GM12874 (cell line): ENCODE measurements around the gene ADAMTS6.

ENCODE experiments used
- CTCF ChIP-seq: IDR thresholded peaks from 2 replicates; pipeline ENCODE4 v1.5.1; 2011; ENCODE audit warnings: low read depth, mild to moderate bottlenecking, control low read depth, low read length, moderate library complexity; ENCODE audit not compliant: insufficient read depth

The ADAMTS6 gene

GRCh38 chr5:65120371-65120967, 361.3 kb downstream of the ADAMTS6 start:
- no peak for TF ChIP-seq CTCF

GRCh38 chr5:65117525-65117924, 364.2 kb downstream of the ADAMTS6 start:
- no peak for TF ChIP-seq CTCF

GRCh38 chr5:65113771-65114170, 367.9 kb downstream of the ADAMTS6 start:
- TF ChIP-seq CTCF: no peak

DNA sequence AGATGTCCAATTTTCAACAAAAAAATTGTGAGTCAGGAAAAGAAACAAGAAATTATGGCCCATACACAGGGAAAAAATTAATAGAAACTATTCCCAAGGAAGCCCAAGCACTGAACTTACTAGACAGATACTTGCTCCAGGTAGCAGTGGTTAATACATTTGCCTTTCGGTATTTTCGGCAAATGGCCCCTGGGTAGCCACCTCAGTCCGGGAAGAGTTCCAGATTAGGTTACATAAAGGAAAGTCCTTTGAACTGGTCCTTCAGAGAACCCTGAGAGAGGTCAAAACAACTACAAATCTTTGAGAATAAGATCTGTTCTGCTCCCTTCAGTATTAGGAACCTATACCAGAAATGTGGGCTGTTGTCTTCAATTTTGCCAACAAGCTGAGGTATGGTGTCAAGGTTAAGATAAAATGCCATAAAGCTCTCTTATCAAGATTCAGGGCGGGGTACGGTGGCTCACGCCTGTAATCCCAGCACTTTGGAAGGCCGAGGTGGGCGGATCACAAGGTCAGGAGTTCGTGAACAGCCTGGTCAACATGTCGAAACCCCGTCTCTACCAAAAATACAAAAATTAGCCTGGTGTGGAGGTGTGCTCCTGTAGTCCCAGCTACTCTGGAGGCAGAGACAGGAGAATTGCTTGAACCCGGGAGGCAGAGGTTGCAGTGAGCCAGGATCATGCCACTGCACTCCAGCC, 369.6 kb downstream of the ADAMTS6 start:
- no peak for TF ChIP-seq CTCF

- TF ChIP-seq CTCF: no peak
Observed at GRCh38 chr5:65108786-65109743, 372.7 kb downstream of the ADAMTS6 start.

DNA sequence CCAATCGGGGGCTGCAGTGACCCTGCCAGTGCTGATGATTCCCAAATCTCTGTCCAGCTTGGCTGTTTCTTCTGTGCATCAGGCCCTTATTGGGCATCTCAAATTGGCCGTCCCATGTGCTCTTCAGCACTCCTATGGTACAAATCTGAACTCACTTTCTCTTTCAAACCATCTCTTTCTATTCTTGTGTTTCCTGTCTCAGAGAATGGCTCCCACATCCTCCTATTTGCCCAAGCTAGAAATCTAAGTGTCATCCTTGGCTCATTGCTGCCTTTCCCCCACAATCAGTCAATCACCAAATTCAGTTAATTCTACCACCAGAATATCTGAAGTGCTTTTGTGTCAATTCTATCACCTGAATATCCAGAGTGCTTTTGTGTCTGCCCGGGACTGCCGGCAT, 376.4 kb downstream of the ADAMTS6 start:
- TF ChIP-seq CTCF: no peak

GRCh38 chr5:65104831-65105230, 376.9 kb downstream of the ADAMTS6 start:
- TF ChIP-seq CTCF: no peak
